ENCODE measurements around the gene RNASE8.
A peak's percentile ranks its signal among the peaks of the same experiment; 100 is the strongest.

Gene RNASE8

GRCh38 chr14:21061347-21061668, 3.7 kb downstream of the RNASE8 start:
- Histone ChIP-seq H3K4me1 (ENCODE audit: control insufficient read depth, insufficient read depth, low read length) (peaks cover 2% of the 10 kb centered on the region), H3K36me3 (ENCODE audit: control insufficient read depth, insufficient read depth, low read length) (no peaks in the 10 kb centered on the region), H3K27ac (ENCODE audit: low read depth, low read length) (no peak overlapping the region), H3K4me3 (ENCODE audit: low read length) (no peak overlapping the region), H3K27me3 (ENCODE audit: control insufficient read depth, insufficient read depth, low read length) (no peaks in the 10 kb centered on the region), H3K9ac (ENCODE audit: low read length) (no peak overlapping the region)

- H3K4me3 ChIP-seq (ENCODE audit: low read length), result no peak overlapping the region
- H3K9ac ChIP-seq (ENCODE audit: low read length), result no peak overlapping the region
- no peaks in the 10 kb centered on the region for H3K36me3 ChIP-seq (ENCODE audit: control insufficient read depth, insufficient read depth, low read length)
- H3K27me3 ChIP-seq (ENCODE audit: control insufficient read depth, insufficient read depth, low read length), result no peaks in the 10 kb centered on the region
- H3K4me1 ChIP-seq (ENCODE audit: control insufficient read depth, insufficient read depth, low read length), result peaks cover 2% of the 10 kb centered on the region
- no peak overlapping the region for H3K27ac ChIP-seq (ENCODE audit: low read depth, low read length)
These were observed 5.9 kb downstream of the RNASE8 start for GRCh38 chr14:21063479-21063878.

GRCh38 chr14:21066882-21067502, 9.4 kb downstream of the RNASE8 start:
- Histone ChIP-seq H3K4me1 (ENCODE audit: control insufficient read depth, insufficient read depth, low read length) (peaks cover 18% of the 10 kb centered on the region), H3K27me3 (ENCODE audit: control insufficient read depth, insufficient read depth, low read length) (no peaks in the 10 kb centered on the region), H3K36me3 (ENCODE audit: control insufficient read depth, insufficient read depth, low read length) (no peaks in the 10 kb centered on the region), H3K27ac (ENCODE audit: low read depth, low read length) (no peak overlapping the region), H3K4me3 (ENCODE audit: low read length) (no peak overlapping the region), H3K9ac (ENCODE audit: low read length) (no peak overlapping the region)

GRCh38 chr14:21068521-21069387, 11.1 kb downstream of the RNASE8 start:
- Histone ChIP-seq H3K4me1 (ENCODE audit: control insufficient read depth, insufficient read depth, low read length) (peaks cover 26% of the 10 kb centered on the region), H3K9ac (ENCODE audit: low read length) (peak overlapping the region; percentile 5), H3K27me3 (ENCODE audit: control insufficient read depth, insufficient read depth, low read length) (no peaks in the 10 kb centered on the region), H3K27ac (ENCODE audit: low read depth, low read length) (peak overlapping the region; percentile 80), H3K4me3 (ENCODE audit: low read length) (peak overlapping the region; percentile 94), H3K36me3 (ENCODE audit: control insufficient read depth, insufficient read depth, low read length) (peaks cover 4% of the 10 kb centered on the region)

- Histone ChIP-seq H3K4me3 (ENCODE audit: low read length) (peak overlapping the region; percentile 94), H3K27ac (ENCODE audit: low read depth, low read length) (peak overlapping the region; percentile 80), H3K9ac (ENCODE audit: low read length) (peak overlapping the region; percentile 49), H3K36me3 (ENCODE audit: control insufficient read depth, insufficient read depth, low read length) (peaks cover 9% of the 10 kb centered on the region), H3K27me3 (ENCODE audit: control insufficient read depth, insufficient read depth, low read length) (no peaks in the 10 kb centered on the region), H3K4me1 (ENCODE audit: control insufficient read depth, insufficient read depth, low read length) (peaks cover 26% of the 10 kb centered on the region)
These were observed 11.9 kb downstream of the RNASE8 start for GRCh38 chr14:21069388-21070082.

- Histone ChIP-seq H3K27ac (ENCODE audit: low read depth, low read length) (peak within 1 kb of the TSS; percentile 88), H3K27me3 (ENCODE audit: control insufficient read depth, insufficient read depth, low read length) (no peaks in the 10 kb centered on the region), H3K9ac (ENCODE audit: low read length) (peak within 1 kb of the TSS; percentile 95), H3K36me3 (ENCODE audit: control insufficient read depth, insufficient read depth, low read length) (peaks cover 15% of the 10 kb centered on the region), H3K4me1 (ENCODE audit: control insufficient read depth, insufficient read depth, low read length) (peaks cover 26% of the 10 kb centered on the region), H3K4me3 (ENCODE audit: low read length) (peak within 1 kb of the TSS; percentile 94)
These were observed 12.5 kb downstream of the RNASE8 start, which contains the start of gene ARHGEF40 for GRCh38 chr14:21070083-21070609. Gene ARHGEF40, plus strand, starts transcription at chr14:21070304. Its CDS starts 93 bp downstream, at chr14:21070397.

- Histone ChIP-seq H3K9ac (ENCODE audit: low read length) (peak overlapping the region; percentile 95), H3K27ac (ENCODE audit: low read depth, low read length) (peak overlapping the region; percentile 88), H3K4me3 (ENCODE audit: low read length) (peak overlapping the region; percentile 94), H3K36me3 (ENCODE audit: control insufficient read depth, insufficient read depth, low read length) (peaks cover 21% of the 10 kb centered on the region), H3K27me3 (ENCODE audit: control insufficient read depth, insufficient read depth, low read length) (no peaks in the 10 kb centered on the region), H3K4me1 (ENCODE audit: control insufficient read depth, insufficient read depth, low read length) (peaks cover 26% of the 10 kb centered on the region)
These were observed 13.1 kb downstream of the RNASE8 start for GRCh38 chr14:21070610-21071224.

GRCh38 chr14:21071225-21072030, 13.8 kb downstream of the RNASE8 start:
- Histone ChIP-seq H3K36me3 (ENCODE audit: control insufficient read depth, insufficient read depth, low read length) (peaks cover 28% of the 10 kb centered on the region), H3K9ac (ENCODE audit: low read length) (peak overlapping the region; percentile 95), H3K4me1 (ENCODE audit: control insufficient read depth, insufficient read depth, low read length) (peaks cover 26% of the 10 kb centered on the region), H3K27ac (ENCODE audit: low read depth, low read length) (peak overlapping the region; percentile 88), H3K4me3 (ENCODE audit: low read length) (peak overlapping the region; percentile 94), H3K27me3 (ENCODE audit: control insufficient read depth, insufficient read depth, low read length) (no peaks in the 10 kb centered on the region)

GRCh38 chr14:21072031-21072473, 14.4 kb downstream of the RNASE8 start:
- Histone ChIP-seq H3K9ac (ENCODE audit: low read length) (peak overlapping the region; percentile 35), H3K27ac (ENCODE audit: low read depth, low read length) (peak overlapping the region; percentile 88), H3K27me3 (ENCODE audit: control insufficient read depth, insufficient read depth, low read length) (no peaks in the 10 kb centered on the region), H3K4me3 (ENCODE audit: low read length) (peak overlapping the region; percentile 94), H3K36me3 (ENCODE audit: control insufficient read depth, insufficient read depth, low read length) (peaks cover 32% of the 10 kb centered on the region), H3K4me1 (ENCODE audit: control insufficient read depth, insufficient read depth, low read length) (peaks cover 26% of the 10 kb centered on the region)

GRCh38 chr14:21072781-21073339, 15.2 kb downstream of the RNASE8 start:
- Histone ChIP-seq H3K27ac (ENCODE audit: low read depth, low read length) (peak overlapping the region; percentile 88), H3K27me3 (ENCODE audit: control insufficient read depth, insufficient read depth, low read length) (no peaks in the 10 kb centered on the region), H3K4me1 (ENCODE audit: control insufficient read depth, insufficient read depth, low read length) (peaks cover 26% of the 10 kb centered on the region), H3K36me3 (ENCODE audit: control insufficient read depth, insufficient read depth, low read length) (peaks cover 32% of the 10 kb centered on the region), H3K9ac (ENCODE audit: low read length) (no peak overlapping the region), H3K4me3 (ENCODE audit: low read length) (no peak overlapping the region)

- no peak overlapping the region for H3K4me3 ChIP-seq (ENCODE audit: low read length)
- no peak overlapping the region for H3K9ac ChIP-seq (ENCODE audit: low read length)
- H3K36me3 ChIP-seq (ENCODE audit: control insufficient read depth, insufficient read depth, low read length), result peaks cover 40% of the 10 kb centered on the region
- H3K27me3 ChIP-seq (ENCODE audit: control insufficient read depth, insufficient read depth, low read length), result no peaks in the 10 kb centered on the region
- H3K27ac ChIP-seq (ENCODE audit: low read depth, low read length), result no peak overlapping the region
- peaks cover 22% of the 10 kb centered on the region for H3K4me1 ChIP-seq (ENCODE audit: control insufficient read depth, insufficient read depth, low read length)
These were observed 16.3 kb downstream of the RNASE8 start for GRCh38 chr14:21073921-21074320.

Data from rectal smooth muscle tissue (tissue), 1 donor.